MM.1S (cell line): Measurements from ENCODE around the gene ZNF30.

ENCODE experiments used
- CTCF ChIP-seq: fragments of 300-600 bp; sonication (generic); IDR thresholded peaks from 2 replicates; pipeline ENCODE4 v1.5.1; 2016; ENCODE audit warnings: antibody characterized with exemption, low read length, mixed read lengths
- EZH2 ChIP-seq: fragments of 300-600 bp; sonication (generic); optimal IDR thresholded peaks from 2 replicates; pipeline ENCODE3; 2017; ENCODE audit warnings: low read depth, mild to moderate bottlenecking, antibody characterized with exemption, low read length, mixed read lengths
- EZH2phosphoT487 ChIP-seq: fragments of 300-600 bp; sonication (generic); IDR thresholded peaks from 2 replicates; pipeline ENCODE4 v1.6.1; 2018; ENCODE audit warnings: antibody characterized with exemption, low read length

GRCh38 chr19:34985249-34986022, 58.7 kb downstream of the ZNF30 start:
- no peak for TF ChIP-seq CTCF
- no peak for TF ChIP-seq EZH2phosphoT487
- TF ChIP-seq EZH2 = no peak
